Esophagus muscularis mucosa (tissue), 4 donors: ENCODE measurements around the gene LTBP1.

Source experiments
- EP300 ChIP-seq: sonication (generic); formaldehyde crosslinking; IDR thresholded peaks from one replicate; pipeline ENCODE4 v1.6.1; 2017; ENCODE audit warnings: antibody characterized with exemption
- POLR2A ChIP-seq: fragments of 450-650 bp; IDR thresholded peaks from one replicate; pipeline ENCODE4 v1.6.1; 2017; ENCODE audit warnings: antibody characterized with exemption, moderate library complexity, mild to moderate bottlenecking, low read depth
- POLR2AphosphoS5 ChIP-seq, 2 donors: sonication (generic); formaldehyde crosslinking; IDR thresholded peaks; one replicate each; pipeline ENCODE4 v1.6.1; 2017; ENCODE audit warnings: antibody characterized with exemption in 2 of 2
- TF ChIP-seq, protein P1 (sequence below), 3 experiments: fragments of 200-600 bp in 2 of 3; fragments of 450-650 bp in 1 of 3; sonication (generic) in 2 of 3; IDR thresholded peaks; one replicate each; pipeline ENCODE4 v1.5.1; 2017 to 2019; ENCODE audit warnings: antibody characterized with exemption in 3 of 3, mild to moderate bottlenecking in 2 of 3, moderate library complexity in 1 of 3

DNA sequence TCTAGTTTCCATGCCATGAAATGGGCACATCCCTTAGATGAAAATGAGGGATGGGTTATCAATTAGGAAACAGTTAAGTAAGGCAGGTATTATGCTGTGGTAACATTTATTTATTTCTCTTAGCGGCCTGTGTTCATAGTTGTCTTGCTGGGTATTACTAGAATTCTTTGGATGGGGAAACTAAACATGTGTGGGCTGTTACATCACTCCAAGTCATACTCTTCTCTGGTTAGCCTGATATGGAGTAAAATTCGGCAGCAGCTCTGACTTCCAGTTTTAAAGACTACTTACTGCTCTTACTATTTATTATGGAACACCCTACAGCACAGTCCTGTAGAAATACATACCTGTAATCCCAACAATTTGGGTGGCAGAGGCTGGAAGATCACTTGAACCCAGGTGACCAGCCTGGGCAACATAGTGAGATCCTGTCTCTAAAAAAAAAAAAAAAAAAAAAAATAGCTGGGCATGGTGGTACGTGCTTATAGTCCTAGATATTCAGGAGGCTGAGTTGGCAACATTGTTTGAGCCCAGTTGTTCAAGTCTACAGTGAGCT is 496.6 kb downstream of the LTBP1 start:
- TF ChIP-seq, protein P1, sequence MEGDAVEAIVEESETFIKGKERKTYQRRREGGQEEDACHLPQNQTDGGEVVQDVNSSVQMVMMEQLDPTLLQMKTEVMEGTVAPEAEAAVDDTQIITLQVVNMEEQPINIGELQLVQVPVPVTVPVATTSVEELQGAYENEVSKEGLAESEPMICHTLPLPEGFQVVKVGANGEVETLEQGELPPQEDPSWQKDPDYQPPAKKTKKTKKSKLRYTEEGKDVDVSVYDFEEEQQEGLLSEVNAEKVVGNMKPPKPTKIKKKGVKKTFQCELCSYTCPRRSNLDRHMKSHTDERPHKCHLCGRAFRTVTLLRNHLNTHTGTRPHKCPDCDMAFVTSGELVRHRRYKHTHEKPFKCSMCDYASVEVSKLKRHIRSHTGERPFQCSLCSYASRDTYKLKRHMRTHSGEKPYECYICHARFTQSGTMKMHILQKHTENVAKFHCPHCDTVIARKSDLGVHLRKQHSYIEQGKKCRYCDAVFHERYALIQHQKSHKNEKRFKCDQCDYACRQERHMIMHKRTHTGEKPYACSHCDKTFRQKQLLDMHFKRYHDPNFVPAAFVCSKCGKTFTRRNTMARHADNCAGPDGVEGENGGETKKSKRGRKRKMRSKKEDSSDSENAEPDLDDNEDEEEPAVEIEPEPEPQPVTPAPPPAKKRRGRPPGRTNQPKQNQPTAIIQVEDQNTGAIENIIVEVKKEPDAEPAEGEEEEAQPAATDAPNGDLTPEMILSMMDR (IDR thresholded peaks at IDR 0.05), result no peak
- TF ChIP-seq POLR2AphosphoS5 (IDR thresholded peaks at IDR 0.05) (no peak), POLR2A (no peak), EP300 (no peak)
